HepG2 (cell line): ENCODE data around the gene DDAH2. TPM values are rescaled to one million over a fixed set of nuclear protein-coding genes. Genes with fewer than 3 reads are reported as not detected.

Source experiments
- ATAC-seq: fragments of 200-7000 bp; cut with Tn5 transposase; 3 replicates; pipeline ENCODE4 v1.9.1; 2020; ENCODE audit warnings: mild to moderate bottlenecking, moderate library complexity
- Bru-seq: library from RNA; stranded (reverse); fragments of 400-500 nt; gene quantifications from one replicate; lab custom pipeline; 2021; lab: Mats Ljungman, UMichigan
- BruChase-seq, 2 experiments: library from RNA; stranded (reverse); fragments of 400-500 nt; gene quantifications; one replicate each; lab custom pipeline; 2021; lab: Mats Ljungman, UMichigan
- BruUV-seq: library from RNA; stranded (reverse); fragments of 400-500 nt; replicated peaks from 2 replicates; lab custom pipeline; 2021; lab: Mats Ljungman, UMichigan
- CTCF ChIA-PET: fragments of 300-600 bp; formaldehyde crosslinking; extraction: SDS; loops from one replicate; lab custom pipeline; 2021; ENCODE audit warnings: low total read pairs, inconsistent platforms, low intra/inter-chr PET ratio; lab: Yijun Ruan, JAX
- POLR2A ChIA-PET: fragments of 350-600 bp; sonication (Branson Sonifier 250); formaldehyde crosslinking; loops from one replicate; lab custom pipeline; 2020; ENCODE audit warnings: antibody characterized with exemption, inconsistent platforms; lab: Yijun Ruan, JAX
- DNase-seq: peaks from one replicate; pipeline ENCODE4 v3.0.0-alpha.2; 2015; ENCODE audit warnings: low spot score
- FAIRE-seq: peaks from 3 replicates; lab custom pipeline; 2011; peaks lifted over from hg19 to GRCh38; lab: Jason Lieb, UNC
- H2AFZ ChIP-seq: one replicate; pipeline ENCODE4 v1.6.1; 2011; ENCODE audit warnings: low read length, inconsistent platforms
- H3K27ac ChIP-seq: fragments of 300-600 bp; 3 replicates; pipeline ENCODE4 v1.8.0; 2011; ENCODE audit warnings: mixed run types, mild to moderate bottlenecking, mixed read lengths, low read length, inconsistent platforms; ENCODE audit not compliant: insufficient read depth; ENCODE audit errors: extremely low read length
- H3K27me3 ChIP-seq, 2 experiments: fragments of 200-600 bp in 1 of 2; 2 replicates in 1 of 2; 3 replicates in 1 of 2; pipeline versions ENCODE4 v1.6.0 to v1.8.0; 2011; ENCODE audit warnings: low read length in 2 of 2, mild to moderate bottlenecking in 2 of 2, moderate library complexity in 2 of 2, inconsistent platforms in 1 of 2; ENCODE audit not compliant: insufficient read depth in 2 of 2, control insufficient read depth in 1 of 2
- H3K36me3 ChIP-seq, 2 experiments: fragments of 200-600 bp in 1 of 2; replicated peaks in 1 of 2; 2 replicates in 1 of 2; 3 replicates in 1 of 2; pipeline versions ENCODE4 v1.5.1 to v1.8.0; 2011; ENCODE audit warnings: low read length in 2 of 2, inconsistent platforms in 1 of 2; ENCODE audit not compliant: insufficient read depth in 2 of 2, control insufficient read depth in 1 of 2
- H3K4me1 ChIP-seq: 2 replicates; pipeline ENCODE4 v1.5.1; 2012; ENCODE audit warnings: low read length, inconsistent platforms; ENCODE audit not compliant: insufficient read depth
- H3K4me2 ChIP-seq: 2 replicates; pipeline ENCODE4 v1.6.0; 2011; ENCODE audit warnings: low read depth, low read length, inconsistent platforms
- H3K4me3 ChIP-seq, 3 experiments: fragments of 200-600 bp in 1 of 3; sonication (generic), shearing (Covaris generic) in 1 of 3; replicated peaks in 1 of 3; 2 replicates each; pipeline ENCODE4 v1.5.1; 2011 to 2016; ENCODE audit warnings: low read length in 3 of 3, inconsistent platforms in 2 of 3, low read depth in 2 of 3, mild to moderate bottlenecking in 2 of 3, control low read depth in 1 of 3, mixed read lengths in 1 of 3; ENCODE audit not compliant: insufficient read depth in 1 of 3
- H3K79me2 ChIP-seq: one replicate; pipeline ENCODE4 v1.6.1; 2011; ENCODE audit warnings: low read length, inconsistent platforms; ENCODE audit not compliant: insufficient read depth
- H3K9ac ChIP-seq: 2 replicates; pipeline ENCODE4 v1.6.0; 2011; ENCODE audit warnings: mild to moderate bottlenecking, low read depth, low read length, inconsistent platforms; ENCODE audit not compliant: insufficient read depth
- H3K9me3 ChIP-seq: 2 replicates; pipeline ENCODE4 v1.5.1; 2012; ENCODE audit warnings: mild to moderate bottlenecking, low read length
- H4K20me1 ChIP-seq: 2 replicates; pipeline ENCODE4 v1.6.0; 2011; ENCODE audit warnings: inconsistent platforms, mild to moderate bottlenecking, low read length, moderate library complexity; ENCODE audit not compliant: insufficient read depth
- PCBP2 ChIP-seq: fragments of 200-400 bp; formaldehyde crosslinking; optimal IDR thresholded peaks from 2 replicates; pipeline ENCODE3; 2018; ENCODE audit warnings: low read length, low read depth; ENCODE audit not compliant: poor library complexity, severe bottlenecking
- PHF5A ChIP-seq: IDR thresholded peaks from one replicate; pipeline ENCODE4 v1.6.1; 2018; ENCODE audit warnings: low read depth, missing genetic modification reagents; ENCODE audit not compliant: unreplicated experiment
- TARDBP ChIP-seq: sonication (generic); formaldehyde crosslinking; IDR thresholded peaks from 2 replicates; pipeline ENCODE4 v1.8.0; 2022; ENCODE audit warnings: mild to moderate bottlenecking, missing genetic modification reagents
- ZNF329 ChIP-seq: sonication (generic); formaldehyde crosslinking; IDR thresholded peaks from 2 replicates; pipeline ENCODE4 v1.9.0; 2021; ENCODE audit warnings: low read depth, mild to moderate bottlenecking, missing genetic modification reagents
- ZNF446 ChIP-seq: sonication (generic); formaldehyde crosslinking; IDR thresholded peaks from 2 replicates; pipeline ENCODE4 v1.5.0; 2020; ENCODE audit warnings: mild to moderate bottlenecking, missing genetic modification reagents
- ZNF567 ChIP-seq: sonication (generic); formaldehyde crosslinking; IDR thresholded peaks from 2 replicates; pipeline ENCODE4 v1.8.1; 2023; ENCODE audit warnings: mild to moderate bottlenecking, missing genetic modification reagents, borderline replicate concordance
- ZNF775 ChIP-seq: sonication (generic); formaldehyde crosslinking; IDR thresholded peaks from 2 replicates; pipeline ENCODE4 v1.4.0; 2020; ENCODE audit warnings: missing genetic modification reagents, mild to moderate bottlenecking, moderate library complexity, borderline replicate concordance
- ZNF781 ChIP-seq: sonication (generic); formaldehyde crosslinking; IDR thresholded peaks from 2 replicates; pipeline ENCODE4 v1.5.1; 2020; ENCODE audit warnings: borderline replicate concordance, mild to moderate bottlenecking, missing genetic modification reagents; ENCODE audit errors: not compliant biosample characterization
- ZSCAN21 ChIP-seq: sonication (generic); formaldehyde crosslinking; IDR thresholded peaks from 2 replicates; pipeline ENCODE4 v1.8.0; 2022; ENCODE audit warnings: mild to moderate bottlenecking, missing genetic modification reagents, moderate library complexity, borderline replicate concordance
- ZZZ3 ChIP-seq: sonication (generic); formaldehyde crosslinking; IDR thresholded peaks from 2 replicates; pipeline ENCODE4 v1.4.0; 2020; ENCODE audit warnings: missing genetic modification reagents, mild to moderate bottlenecking, borderline replicate concordance
- WGBS: methylation state at CpG from one replicate; pipeline ENCODE4 v1.1.6; 2017; ENCODE audit warnings: low lambda C conversion rate; 5-methylcytosine and 5-hydroxymethylcytosine counted together
- in situ Hi-C: cut with HindIII; loops from 2 replicates; pipeline ENCODE4 v1.10.0; 2017; ENCODE audit warnings: low pct_unique_long_range_greater_than_20kb; ENCODE audit not compliant: extremely low pct_ligation_motif_present
- intact Hi-C: fragments of 100-400 bp; cut with micrococcal nuclease; formaldehyde crosslinking; loops from one replicate; pipeline ENCODE4 v1.10.0; 2022; ENCODE audit not compliant: unreplicated experiment
- long read RNA-seq, 2 experiments: library from RNA in 1 of 2; library from polyadenylated mRNA in 1 of 2; stranded (forward) in 1 of 2; unstranded in 1 of 2; transcript quantifications; one replicate each; pipeline ENCODE4 v2.0.0, GENCODE V29; 2019 to 2022
- polyA minus RNA-seq, 3 experiments: library from RNA; depleted of rRNA, polyadenylated mRNA; stranded (reverse); fragments of >200 nt; gene quantifications; 2 replicates each; pipeline ENCODE4 v1.2.3, GENCODE V29; 2011; ENCODE audit warnings: low replicate concordance in 1 of 3
- polyA plus RNA-seq, 8 experiments: library from polyadenylated mRNA; depleted of rRNA in 3 of 8; stranded (reverse) in 7 of 8; unstranded in 1 of 8; fragments of >200 nt; fragmentation: Illumina TruSeq in 4 of 8; extraction: Trizol in 4 of 8; gene quantifications; 2 replicates each; pipeline versions ENCODE4 v1.2.1 to v1.2.3, GENCODE V29; 2011 to 2016; ENCODE audit warnings: low read depth in 4 of 8, missing spikeins in 1 of 8, mixed read lengths in 1 of 8; ENCODE audit not compliant: insufficient read depth in 1 of 8
- total RNA-seq, 5 experiments: library from RNA; depleted of rRNA; stranded (reverse); fragments of >200 nt; fragmentation: Illumina TruSeq; extraction: Trizol; gene quantifications; 2 replicates each; pipeline ENCODE4 v1.2.3, GENCODE V29; 2016; ENCODE audit warnings: low read depth in 1 of 5
- TF ChIP-seq, protein P1 (sequence below): sonication (generic); formaldehyde crosslinking; IDR thresholded peaks from 2 replicates; pipeline ENCODE4 v1.4.0; 2020; ENCODE audit warnings: missing genetic modification reagents
- TF ChIP-seq, protein P2 (sequence below): conservative IDR thresholded peaks from 2 replicates; pipeline ENCODE4 v1.6.1; 2018; ENCODE audit warnings: missing genetic modification reagents

DDAH2 gene, protein sequence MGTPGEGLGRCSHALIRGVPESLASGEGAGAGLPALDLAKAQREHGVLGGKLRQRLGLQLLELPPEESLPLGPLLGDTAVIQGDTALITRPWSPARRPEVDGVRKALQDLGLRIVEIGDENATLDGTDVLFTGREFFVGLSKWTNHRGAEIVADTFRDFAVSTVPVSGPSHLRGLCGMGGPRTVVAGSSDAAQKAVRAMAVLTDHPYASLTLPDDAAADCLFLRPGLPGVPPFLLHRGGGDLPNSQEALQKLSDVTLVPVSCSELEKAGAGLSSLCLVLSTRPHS
- total RNA-seq (2016; rRNA removed; fragmentation: Illumina TruSeq; extraction: Trizol) (14.4 and 16.4 TPM in 2 replicates), polyA plus RNA-seq (2011; rRNA removed) (21.1 and 21.9 TPM in 2 replicates), polyA minus RNA-seq (2011; rRNA and poly(A)+ RNA removed; ENCODE audit: low replicate concordance) (8.4 and 17.2 TPM in 2 replicates), Bru-seq, nascent RNA (percentile 79 among the genes with signal in this experiment), BruChase-seq, experiment 1, labeled RNA remaining after a 6-hour chase (percentile 93 among the genes with signal in this experiment), BruChase-seq, experiment 2, labeled RNA remaining after a 2-hour chase (percentile 87 among the genes with signal in this experiment)
- 8.5 and 10.3 TPM in 2 replicates for total RNA-seq (2016; cell fraction: cytosol; rRNA removed; fragmentation: Illumina TruSeq; extraction: Trizol; ENCODE audit: low read depth)
- total RNA-seq (2016; cell fraction: insoluble cytoplasmic fraction; rRNA removed; fragmentation: Illumina TruSeq; extraction: Trizol) = 14.2 and 17.0 TPM in 2 replicates
- total RNA-seq (2016; cell fraction: membrane; rRNA removed; fragmentation: Illumina TruSeq; extraction: Trizol) = 10.5 and 14.6 TPM in 2 replicates
- 6.9 and 9.4 TPM in 2 replicates for total RNA-seq (2016; cell fraction: nucleus; rRNA removed; fragmentation: Illumina TruSeq; extraction: Trizol)
- 17.3 and 27.4 TPM in 2 replicates for polyA plus RNA-seq (2011; cell fraction: cytosol; rRNA removed)
- 76.2 and 86.7 TPM in 2 replicates for polyA plus RNA-seq (2011; cell fraction: nucleus; rRNA removed)
- 12.9 and 21.1 TPM in 2 replicates for polyA plus RNA-seq (2012)
- 7.1 and 9.5 TPM in 2 replicates for polyA plus RNA-seq (2016; cell fraction: cytosol; fragmentation: Illumina TruSeq; extraction: Trizol; ENCODE audit: low read depth)
- 12.9 and 17.0 TPM in 2 replicates for polyA plus RNA-seq (2016; cell fraction: insoluble cytoplasmic fraction; fragmentation: Illumina TruSeq; extraction: Trizol; ENCODE audit: low read depth)
- 9.7 and 13.0 TPM in 2 replicates for polyA plus RNA-seq (2016; cell fraction: membrane; fragmentation: Illumina TruSeq; extraction: Trizol; ENCODE audit: low read depth)
- polyA plus RNA-seq (2016; cell fraction: nucleus; fragmentation: Illumina TruSeq; extraction: Trizol; ENCODE audit: insufficient read depth, low read depth) = 21.1 and 21.5 TPM in 2 replicates
- polyA minus RNA-seq (2011; cell fraction: cytosol; rRNA and poly(A)+ RNA removed) = 5.3 and 6.9 TPM in 2 replicates
- polyA minus RNA-seq (2011; cell fraction: nucleus; rRNA and poly(A)+ RNA removed) = 10.2 and 10.7 TPM in 2 replicates
- long read RNA-seq, experiment 1, transcript DDAH2-213 (7 exons, 1,688 nt) = major isoform, 25 of 35 reads
- long read RNA-seq, experiment 1, partial matches to known transcripts = 0 of 35 reads
- long read RNA-seq, experiment 1, other reads (novel, unspliced or antisense) = 6 of 35 reads
- long read RNA-seq, experiment 2, transcript DDAH2-212 (6 exons, 1,688 nt) = minor isoform, 10 of 39 reads
- long read RNA-seq, experiment 2, transcript DDAH2-213 (7 exons, 1,688 nt) = major isoform, 18 of 39 reads
- long read RNA-seq, experiment 2, partial matches to known transcripts = 5 of 39 reads
- long read RNA-seq, experiment 2, other reads (novel, unspliced or antisense) = 6 of 39 reads

DNA sequence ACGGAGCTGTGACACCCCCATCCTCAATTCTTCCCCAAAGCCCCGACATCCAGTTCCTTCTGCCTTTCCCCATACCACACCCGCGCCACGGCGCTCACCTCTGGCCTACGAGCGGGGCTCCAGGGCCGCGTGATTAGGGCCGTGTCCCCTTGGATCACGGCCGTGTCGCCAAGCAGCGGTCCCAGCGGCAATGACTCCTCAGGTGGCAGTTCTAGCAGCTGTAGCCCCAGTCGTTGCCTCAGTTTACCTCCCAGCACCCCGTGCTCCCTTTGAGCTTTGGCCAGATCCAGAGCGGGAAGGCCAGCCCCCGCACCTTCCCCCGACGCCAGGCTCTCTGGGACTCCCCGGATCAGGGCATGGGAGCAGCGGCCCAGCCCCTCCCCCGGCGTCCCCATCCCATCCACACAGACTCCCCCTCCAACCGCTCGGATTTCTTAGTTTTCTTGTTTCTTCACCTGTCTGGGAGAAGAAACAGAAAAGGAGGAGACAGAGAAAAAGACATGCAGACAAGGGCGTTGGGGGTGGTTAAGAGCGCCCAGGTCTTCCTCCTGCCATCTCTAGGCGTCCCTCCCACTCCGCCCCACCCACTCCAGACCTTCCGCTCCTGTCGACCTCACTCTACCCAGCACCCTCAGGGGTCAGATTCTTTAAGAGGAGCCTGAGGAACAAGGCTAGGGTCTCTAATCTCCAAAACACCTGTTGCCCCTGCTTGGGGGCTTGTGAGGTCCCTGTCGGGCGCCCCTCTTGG lies at the start of gene DDAH2:
Gene DDAH2 (minus strand): TSS at position 533 of the 748 bp plus-strand sequence. CDS start 138 bp downstream, at position 395.
- in situ Hi-C loops = no loop called here
- peak; percentile 0; the same call in 2 of the 3 replicates for ATAC-seq
- peak within 1 kb of the TSS; percentile 72 for H3K27ac ChIP-seq
- ChIA-PET CTCF (interaction anchor here (0.8 to 4.2 kb wide), 6 partner anchors 10 to 101 kb away, joined by 3 to 74 read pairs (median 4); partner anchors contain the start of genes LY6G5C and MSH5), POLR2A (interaction anchor here (0.7 to 11.3 kb wide), 30 partner anchors 10 to 223 kb away, joined by 3 to 279 read pairs (median 5); partner anchors contain the start of genes ABHD16A, BAG6, C6orf47 and CLIC1)
- no peak for FAIRE-seq
- peaks cover 50% of the 10 kb centered on the region for H3K4me1 ChIP-seq
- H4K20me1 ChIP-seq = peaks cover 21% of the 10 kb centered on the region; the same call in 1 of the 2 replicates
- peak within 1 kb of the TSS; percentile 60 to 79 (median 72) for H3K4me3 ChIP-seq
- H3K9me3 ChIP-seq = no peaks in the 10 kb centered on the region
- H3K9ac ChIP-seq = peak within 1 kb of the TSS; percentile 65
- no TSS peak for BruUV-seq
- H3K4me2 ChIP-seq = peak within 1 kb of the TSS; percentile 86
- WGBS = 81% methylated on average over 36 of the region's 36 CpGs
- H3K27me3 ChIP-seq = no peaks in the 10 kb centered on the region
- no peak within 1 kb of the TSS for H2AFZ ChIP-seq
- peaks cover 23 to 33% of the 10 kb centered on the region in 2 experiments for H3K36me3 ChIP-seq
- no peak for DNase-seq
- intact Hi-C loops = loop anchor here (1.0 kb wide), 2 partner anchors 8 to 40 kb away; no protein-coding TSS in a partner anchor
- peaks cover 10% of the 10 kb centered on the region for H3K79me2 ChIP-seq
- no peak for TF ChIP-seq PHF5A
- TF ChIP-seq, protein P1, sequence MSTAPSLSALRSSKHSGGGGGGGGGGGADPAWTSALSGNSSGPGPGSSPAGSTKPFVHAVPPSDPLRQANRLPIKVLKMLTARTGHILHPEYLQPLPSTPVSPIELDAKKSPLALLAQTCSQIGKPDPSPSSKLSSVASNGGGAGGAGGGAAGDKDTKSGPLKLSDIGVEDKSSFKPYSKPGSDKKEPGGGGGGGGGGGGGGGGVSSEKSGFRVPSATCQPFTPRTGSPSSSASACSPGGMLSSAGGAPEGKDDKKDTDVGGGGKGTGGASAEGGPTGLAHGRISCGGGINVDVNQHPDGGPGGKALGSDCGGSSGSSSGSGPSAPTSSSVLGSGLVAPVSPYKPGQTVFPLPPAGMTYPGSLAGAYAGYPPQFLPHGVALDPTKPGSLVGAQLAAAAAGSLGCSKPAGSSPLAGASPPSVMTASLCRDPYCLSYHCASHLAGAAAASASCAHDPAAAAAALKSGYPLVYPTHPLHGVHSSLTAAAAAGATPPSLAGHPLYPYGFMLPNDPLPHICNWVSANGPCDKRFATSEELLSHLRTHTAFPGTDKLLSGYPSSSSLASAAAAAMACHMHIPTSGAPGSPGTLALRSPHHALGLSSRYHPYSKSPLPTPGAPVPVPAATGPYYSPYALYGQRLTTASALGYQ (CRISPR knock-in tag) = no peak
- TF ChIP-seq ZNF567 = no peak
- TF ChIP-seq, protein P2, sequence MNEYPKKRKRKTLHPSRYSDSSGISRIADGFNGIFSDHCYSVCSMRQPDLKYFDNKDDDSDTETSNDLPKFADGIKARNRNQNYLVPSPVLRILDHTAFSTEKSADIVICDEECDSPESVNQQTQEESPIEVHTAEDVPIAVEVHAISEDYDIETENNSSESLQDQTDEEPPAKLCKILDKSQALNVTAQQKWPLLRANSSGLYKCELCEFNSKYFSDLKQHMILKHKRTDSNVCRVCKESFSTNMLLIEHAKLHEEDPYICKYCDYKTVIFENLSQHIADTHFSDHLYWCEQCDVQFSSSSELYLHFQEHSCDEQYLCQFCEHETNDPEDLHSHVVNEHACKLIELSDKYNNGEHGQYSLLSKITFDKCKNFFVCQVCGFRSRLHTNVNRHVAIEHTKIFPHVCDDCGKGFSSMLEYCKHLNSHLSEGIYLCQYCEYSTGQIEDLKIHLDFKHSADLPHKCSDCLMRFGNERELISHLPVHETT (CRISPR knock-in tag) = no peak
- no peak for TF ChIP-seq TARDBP
- TF ChIP-seq ZNF446 (CRISPR knock-in tag) = no peak
- TF ChIP-seq ZNF781 (CRISPR knock-in tag) = no peak
- TF ChIP-seq ZNF775 (CRISPR knock-in tag) = no peak
- TF ChIP-seq ZNF329 (CRISPR knock-in tag) = no peak
- no peak for TF ChIP-seq ZSCAN21
- 0 out of 2 replicates have a peak, but pooled peaks have one; percentile 20 for TF ChIP-seq ZZZ3
- no peak for TF ChIP-seq PCBP2
